DND-41 (cell line): Measurements from ENCODE around the gene ANKRD31.

Experiments
- ATAC-seq: fragments of 200-7000 bp; cut with Tn5 transposase; 3 replicates; pipeline ENCODE4 v1.9.1; 2021; ENCODE audit warnings: low read depth; ENCODE audit not compliant: insufficient read depth
- DNase-seq: peaks from one replicate; pipeline ENCODE4 v3.0.0-alpha.2; 2020
- H2AFZ ChIP-seq: 2 replicates; pipeline ENCODE4 v1.6.0; 2012; ENCODE audit warnings: low read depth, low read length
- H3K27ac ChIP-seq: 2 replicates; pipeline ENCODE4 v1.5.1; 2012; ENCODE audit warnings: low read length, inconsistent platforms
- H3K27me3 ChIP-seq: fragments of 200-600 bp; sonication (generic); 2 replicates; pipeline ENCODE4 v1.6.0; 2012; ENCODE audit warnings: low read length, mild to moderate bottlenecking, inconsistent platforms; ENCODE audit not compliant: insufficient read depth, poor library complexity
- H3K36me3 ChIP-seq: 2 replicates; pipeline ENCODE4 v1.5.1; 2012; ENCODE audit warnings: low read length, inconsistent platforms; ENCODE audit not compliant: insufficient read depth
- H3K4me1 ChIP-seq: 2 replicates; pipeline ENCODE4 v1.5.1; 2012; ENCODE audit warnings: mild to moderate bottlenecking, low read length; ENCODE audit not compliant: insufficient read depth
- H3K4me2 ChIP-seq: 2 replicates; pipeline ENCODE4 v1.6.0; 2012; ENCODE audit warnings: mild to moderate bottlenecking, moderate library complexity, low read length, inconsistent platforms; ENCODE audit not compliant: insufficient read depth
- H3K4me3 ChIP-seq, 2 experiments: fragments of 200-600 bp in 1 of 2; shearing (Covaris generic) in 1 of 2; 2 replicates each; pipeline ENCODE4 v1.5.1; 2012 to 2016; ENCODE audit warnings: inconsistent platforms in 2 of 2, low read length in 2 of 2, mild to moderate bottlenecking in 2 of 2, low read depth in 1 of 2, moderate library complexity in 1 of 2
- H3K79me2 ChIP-seq: 2 replicates; pipeline ENCODE4 v1.6.0; 2012; ENCODE audit warnings: low read length, inconsistent platforms; ENCODE audit not compliant: insufficient read depth
- H3K9ac ChIP-seq: 2 replicates; pipeline ENCODE4 v1.6.0; 2012; ENCODE audit warnings: low read depth, mild to moderate bottlenecking, inconsistent platforms, low read length, moderate library complexity
- H3K9me3 ChIP-seq: 2 replicates; pipeline ENCODE4 v1.5.1; 2012; ENCODE audit warnings: low read length, moderate library complexity, mild to moderate bottlenecking, inconsistent platforms; ENCODE audit not compliant: insufficient read depth, severe bottlenecking
- H4K20me1 ChIP-seq: 2 replicates; pipeline ENCODE4 v1.6.0; 2012; ENCODE audit warnings: low read length; ENCODE audit not compliant: insufficient read depth
- CTCF ChIP-seq: IDR thresholded peaks from 2 replicates; pipeline ENCODE4 v1.5.1; 2012; ENCODE audit warnings: borderline replicate concordance, low read length, moderate library complexity, mild to moderate bottlenecking; ENCODE audit not compliant: poor library complexity, severe bottlenecking; ENCODE audit errors: extremely low read depth
- EZH2 ChIP-seq: IDR thresholded peaks from 3 replicates; pipeline ENCODE4 v1.6.1; 2012; ENCODE audit warnings: borderline replicate concordance, low read depth, mild to moderate bottlenecking, moderate library complexity, low read length, inconsistent platforms; ENCODE audit not compliant: severe bottlenecking

The ANKRD31 gene

GRCh38 chr5:75214928-75215327 lies 21.8 kb downstream of the ANKRD31 start:
- no peaks in the 10 kb centered on the region for H3K79me2 ChIP-seq

GRCh38 chr5:75214409-75214808 lies 22.3 kb downstream of the ANKRD31 start:
- Histone ChIP-seq H3K9me3 (no peaks in the 10 kb centered on the region), H3K27ac (no peak overlapping the region), H4K20me1 (no peaks in the 10 kb centered on the region), H3K4me2 (no peak overlapping the region), H3K27me3 (no peaks in the 10 kb centered on the region), H3K4me3 (no peak overlapping the region), H2AFZ (no peak overlapping the region), H3K36me3 (no peaks in the 10 kb centered on the region), H3K9ac (no peak overlapping the region), H3K79me2 (no peaks in the 10 kb centered on the region), H3K4me1 (no peaks in the 10 kb centered on the region)
- TF ChIP-seq CTCF (no peak), EZH2 (no peak)
- no peak for DNase-seq
- peak; percentile 85 for ATAC-seq

More at GRCh38 chr5:75214928-75215327, 21.8 kb downstream of the ANKRD31 start:
- H3K9ac ChIP-seq: no peak overlapping the region
- H3K27me3 ChIP-seq: no peaks in the 10 kb centered on the region
- H3K36me3 ChIP-seq: no peaks in the 10 kb centered on the region
- H3K27ac ChIP-seq: no peak overlapping the region
- H3K9me3 ChIP-seq: no peaks in the 10 kb centered on the region
- no peak overlapping the region for H2AFZ ChIP-seq
- TF ChIP-seq CTCF (no peak), EZH2 (no peak)
- H3K4me3 ChIP-seq: no peak overlapping the region
- no peak overlapping the region for H3K4me2 ChIP-seq
- ATAC-seq (no peak), DNase-seq (no peak)
- no peaks in the 10 kb centered on the region for H4K20me1 ChIP-seq
- no peaks in the 10 kb centered on the region for H3K4me1 ChIP-seq

- DNase-seq: no peak
- no peaks in the 10 kb centered on the region for H3K79me2 ChIP-seq
- no peaks in the 10 kb centered on the region for H3K27me3 ChIP-seq
- no peaks in the 10 kb centered on the region for H3K9me3 ChIP-seq
- ATAC-seq: no peak
- no peak overlapping the region for H3K27ac ChIP-seq
- no peaks in the 10 kb centered on the region for H3K36me3 ChIP-seq
- H4K20me1 ChIP-seq: no peaks in the 10 kb centered on the region
- no peak overlapping the region for H3K4me2 ChIP-seq
- no peak for TF ChIP-seq EZH2
- TF ChIP-seq CTCF: no peak
- no peak overlapping the region for H2AFZ ChIP-seq
- H3K4me3 ChIP-seq: no peak overlapping the region
- H3K9ac ChIP-seq: no peak overlapping the region
- no peaks in the 10 kb centered on the region for H3K4me1 ChIP-seq
Measured at GRCh38 chr5:75203604-75204003, 33.1 kb downstream of the ANKRD31 start.

- Histone ChIP-seq H3K36me3 (no peaks in the 10 kb centered on the region), H2AFZ (no peak overlapping the region), H3K4me3 (no peak overlapping the region), H3K9me3 (no peaks in the 10 kb centered on the region), H3K4me1 (no peaks in the 10 kb centered on the region), H3K27me3 (no peaks in the 10 kb centered on the region), H3K27ac (no peak overlapping the region), H3K4me2 (no peak overlapping the region), H3K9ac (no peak overlapping the region), H3K79me2 (no peaks in the 10 kb centered on the region), H4K20me1 (no peaks in the 10 kb centered on the region)
- TF ChIP-seq CTCF (no peak), EZH2 (no peak)
- no peak for ATAC-seq
- DNase-seq: no peak
Measured at GRCh38 chr5:75202935-75203334, 33.7 kb downstream of the ANKRD31 start.
